ENCODE data around the gene CYBC1. TPM values are rescaled to one million over a fixed set of nuclear protein-coding genes. Genes with fewer than 3 reads are reported as not detected.
A peak's percentile ranks its signal among the peaks of the same experiment; 100 is the strongest.

The CYBC1 gene
- total and polyA plus RNA-seq, 9 of the 15 experiments (the other 6 are each of a cell fraction or from before 2014, with no cell fraction given): 1.3 to 71.8 (median 49.9) TPM

GRCh38 chr17:82494236-82495055 is 43.9 kb upstream of the CYBC1 start (continued):
- TF ChIP-seq HMGXB4 (CRISPR knock-in tag; IDR thresholded peaks at IDR 0.05): peak; percentile 99
- TF ChIP-seq ATF7 (IDR thresholded peaks at IDR 0.05): peak; percentile 88
- TF ChIP-seq GTF2E2 (tag; IDR thresholded peaks at IDR 0.05): no peak
- no peak for TF ChIP-seq ZFP1 (CRISPR knock-in tag; IDR thresholded peaks at IDR 0.05)
- no peak for TF ChIP-seq ZC3H11A (IDR thresholded peaks at IDR 0.05; ENCODE audit: low read depth, low read length)
- no peak for TF ChIP-seq ATF2 (CRISPR knock-in tag; IDR thresholded peaks at IDR 0.05)
- TF ChIP-seq ZNF146 (CRISPR knock-in tag; IDR thresholded peaks at IDR 0.05; ENCODE audit: unreplicated experiment): no peak
- no peak for TF ChIP-seq GTF2A2 (tag; IDR thresholded peaks at IDR 0.05)
- TF ChIP-seq SLC30A9 (CRISPR knock-in tag; IDR thresholded peaks at IDR 0.05): no peak
- TF ChIP-seq, protein P1, sequence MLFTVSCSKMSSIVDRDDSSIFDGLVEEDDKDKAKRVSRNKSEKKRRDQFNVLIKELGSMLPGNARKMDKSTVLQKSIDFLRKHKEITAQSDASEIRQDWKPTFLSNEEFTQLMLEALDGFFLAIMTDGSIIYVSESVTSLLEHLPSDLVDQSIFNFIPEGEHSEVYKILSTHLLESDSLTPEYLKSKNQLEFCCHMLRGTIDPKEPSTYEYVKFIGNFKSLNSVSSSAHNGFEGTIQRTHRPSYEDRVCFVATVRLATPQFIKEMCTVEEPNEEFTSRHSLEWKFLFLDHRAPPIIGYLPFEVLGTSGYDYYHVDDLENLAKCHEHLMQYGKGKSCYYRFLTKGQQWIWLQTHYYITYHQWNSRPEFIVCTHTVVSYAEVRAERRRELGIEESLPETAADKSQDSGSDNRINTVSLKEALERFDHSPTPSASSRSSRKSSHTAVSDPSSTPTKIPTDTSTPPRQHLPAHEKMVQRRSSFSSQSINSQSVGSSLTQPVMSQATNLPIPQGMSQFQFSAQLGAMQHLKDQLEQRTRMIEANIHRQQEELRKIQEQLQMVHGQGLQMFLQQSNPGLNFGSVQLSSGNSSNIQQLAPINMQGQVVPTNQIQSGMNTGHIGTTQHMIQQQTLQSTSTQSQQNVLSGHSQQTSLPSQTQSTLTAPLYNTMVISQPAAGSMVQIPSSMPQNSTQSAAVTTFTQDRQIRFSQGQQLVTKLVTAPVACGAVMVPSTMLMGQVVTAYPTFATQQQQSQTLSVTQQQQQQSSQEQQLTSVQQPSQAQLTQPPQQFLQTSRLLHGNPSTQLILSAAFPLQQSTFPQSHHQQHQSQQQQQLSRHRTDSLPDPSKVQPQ (CRISPR knock-in tag; IDR thresholded peaks at IDR 0.05; ENCODE audit: borderline replicate concordance): no peak
- TF ChIP-seq, protein P2, sequence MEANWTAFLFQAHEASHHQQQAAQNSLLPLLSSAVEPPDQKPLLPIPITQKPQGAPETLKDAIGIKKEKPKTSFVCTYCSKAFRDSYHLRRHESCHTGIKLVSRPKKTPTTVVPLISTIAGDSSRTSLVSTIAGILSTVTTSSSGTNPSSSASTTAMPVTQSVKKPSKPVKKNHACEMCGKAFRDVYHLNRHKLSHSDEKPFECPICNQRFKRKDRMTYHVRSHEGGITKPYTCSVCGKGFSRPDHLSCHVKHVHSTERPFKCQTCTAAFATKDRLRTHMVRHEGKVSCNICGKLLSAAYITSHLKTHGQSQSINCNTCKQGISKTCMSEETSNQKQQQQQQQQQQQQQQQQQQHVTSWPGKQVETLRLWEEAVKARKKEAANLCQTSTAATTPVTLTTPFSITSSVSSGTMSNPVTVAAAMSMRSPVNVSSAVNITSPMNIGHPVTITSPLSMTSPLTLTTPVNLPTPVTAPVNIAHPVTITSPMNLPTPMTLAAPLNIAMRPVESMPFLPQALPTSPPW (CRISPR knock-in tag; IDR thresholded peaks at IDR 0.05): peak; percentile 92
- no peak for TF ChIP-seq E2F3 (CRISPR knock-in tag; IDR thresholded peaks at IDR 0.05)
- TF ChIP-seq RUNX1 (IDR thresholded peaks at IDR 0.05; ENCODE audit: low read depth): no peak
- TF ChIP-seq FOXM1 (IDR thresholded peaks at IDR 0.05; ENCODE audit: low read depth): no peak
- TF ChIP-seq FOXM1 (CRISPR knock-in tag; IDR thresholded peaks at IDR 0.05; ENCODE audit: low read depth): no peak

All from K562 (cell line).